GM18951 (cell line): ENCODE measurements around the gene REM2.
A peak's percentile ranks its signal among the peaks of the same experiment; 100 is the strongest.

Experiments
- POLR2A ChIP-seq: IDR thresholded peaks from 4 replicates; pipeline ENCODE4 v1.6.1; 2011; ENCODE audit warnings: mild to moderate bottlenecking; ENCODE audit not compliant: insufficient read length, insufficient read depth; ENCODE audit errors: extremely low read depth
- in situ Hi-C: fragments of 300-500 bp; cut with MboI; formaldehyde crosslinking; loops from one replicate; pipeline ENCODE4 v1.12.0; 2022; ENCODE audit warnings: low sequenced_read_pairs, mixed read lengths, inconsistent platforms; ENCODE audit not compliant: unreplicated experiment

The REM2 gene

DNA sequence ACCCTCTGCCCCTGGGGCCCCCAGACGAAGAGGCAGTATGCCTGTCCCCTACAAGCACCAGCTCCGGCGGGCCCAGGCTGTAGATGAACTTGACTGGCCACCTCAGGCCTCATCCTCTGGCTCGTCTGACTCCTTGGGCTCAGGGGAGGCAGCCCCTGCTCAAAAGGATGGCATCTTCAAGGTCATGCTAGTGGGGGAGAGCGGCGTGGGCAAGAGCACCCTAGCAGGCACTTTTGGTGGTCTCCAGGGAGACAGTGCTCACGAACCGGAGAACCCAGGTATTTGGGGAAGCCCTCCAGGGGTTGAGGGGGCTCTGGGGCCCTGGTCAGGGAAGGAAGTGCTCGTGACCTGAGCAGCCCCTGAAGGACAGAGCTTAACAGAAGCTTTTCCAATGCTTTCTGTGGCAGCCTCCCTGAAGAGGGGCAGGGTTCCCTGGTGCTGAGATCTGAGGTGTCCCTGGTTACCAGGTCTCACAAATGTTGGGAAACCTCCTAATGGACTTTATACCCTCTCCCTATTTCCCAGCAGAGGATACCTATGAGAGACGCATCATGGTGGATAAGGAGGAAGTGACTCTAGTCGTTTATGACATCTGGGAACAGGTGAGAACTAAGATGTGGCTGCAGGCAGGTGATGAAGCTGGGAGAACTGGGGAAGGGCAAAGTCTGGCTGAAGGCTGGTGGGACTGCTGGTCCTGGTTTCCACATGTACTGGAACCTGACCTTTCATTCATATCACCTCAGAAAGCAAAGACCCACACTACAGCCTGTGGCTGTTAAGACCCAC is 1.9 kb downstream of the REM2 start:
- in situ Hi-C loops, result no loop called here

DNA sequence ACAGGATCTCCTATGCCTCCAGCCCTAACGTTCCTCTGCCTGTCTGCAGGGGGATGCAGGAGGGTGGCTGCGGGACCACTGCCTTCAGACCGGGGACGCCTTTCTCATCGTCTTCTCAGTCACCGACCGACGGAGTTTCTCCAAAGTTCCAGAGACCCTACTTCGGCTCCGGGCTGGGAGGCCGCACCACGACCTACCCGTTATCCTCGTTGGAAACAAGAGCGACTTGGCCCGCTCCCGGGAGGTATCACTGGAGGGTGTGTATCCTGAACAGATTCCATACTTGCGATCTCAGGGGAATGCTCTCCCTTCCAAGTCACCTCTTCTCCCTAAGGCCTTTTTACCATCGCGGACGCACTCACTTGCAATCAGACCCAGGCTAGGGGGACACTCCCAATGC is 3.0 kb downstream of the REM2 start:
- in situ Hi-C loops, result no loop called here
- TF ChIP-seq POLR2A, result no peak

More for the DNA sequence above, 1.9 kb downstream of the REM2 start:
- no peak for TF ChIP-seq POLR2A

DNA sequence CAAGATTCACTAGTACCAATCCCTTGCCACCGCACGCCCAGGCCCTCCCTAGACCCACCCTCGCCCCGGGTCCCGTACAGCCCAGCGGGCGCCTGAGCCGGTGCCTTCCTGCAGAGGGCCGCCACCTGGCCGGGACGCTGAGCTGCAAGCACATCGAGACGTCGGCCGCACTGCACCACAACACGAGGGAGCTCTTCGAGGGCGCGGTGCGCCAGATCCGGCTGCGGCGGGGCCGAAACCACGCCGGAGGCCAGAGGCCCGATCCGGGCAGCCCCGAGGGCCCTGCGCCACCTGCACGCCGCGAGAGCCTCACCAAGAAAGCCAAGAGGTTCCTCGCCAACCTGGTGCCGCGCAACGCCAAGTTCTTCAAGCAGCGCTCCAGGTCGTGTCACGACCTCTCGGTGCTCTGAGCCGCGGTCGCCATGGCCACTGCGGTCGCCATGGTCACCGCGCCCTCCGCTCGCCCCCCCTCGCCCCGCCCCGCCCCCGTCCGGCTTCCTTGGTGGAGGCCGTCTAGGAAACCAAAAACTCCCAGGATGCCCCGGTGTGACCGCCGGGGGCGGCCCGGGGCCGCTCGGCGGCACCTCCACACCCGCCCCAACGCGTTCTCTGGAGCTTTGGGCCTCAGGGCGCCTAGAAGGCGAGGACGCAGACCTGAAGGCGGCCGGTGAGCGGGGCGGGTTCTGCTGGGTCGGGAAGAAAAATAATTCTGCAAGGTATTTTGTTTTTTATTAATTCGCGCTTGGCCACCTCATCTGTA is 3.7 kb downstream of the REM2 start:
- in situ Hi-C loops, result no loop called here
- peak; percentile 81 for TF ChIP-seq POLR2A

DNA sequence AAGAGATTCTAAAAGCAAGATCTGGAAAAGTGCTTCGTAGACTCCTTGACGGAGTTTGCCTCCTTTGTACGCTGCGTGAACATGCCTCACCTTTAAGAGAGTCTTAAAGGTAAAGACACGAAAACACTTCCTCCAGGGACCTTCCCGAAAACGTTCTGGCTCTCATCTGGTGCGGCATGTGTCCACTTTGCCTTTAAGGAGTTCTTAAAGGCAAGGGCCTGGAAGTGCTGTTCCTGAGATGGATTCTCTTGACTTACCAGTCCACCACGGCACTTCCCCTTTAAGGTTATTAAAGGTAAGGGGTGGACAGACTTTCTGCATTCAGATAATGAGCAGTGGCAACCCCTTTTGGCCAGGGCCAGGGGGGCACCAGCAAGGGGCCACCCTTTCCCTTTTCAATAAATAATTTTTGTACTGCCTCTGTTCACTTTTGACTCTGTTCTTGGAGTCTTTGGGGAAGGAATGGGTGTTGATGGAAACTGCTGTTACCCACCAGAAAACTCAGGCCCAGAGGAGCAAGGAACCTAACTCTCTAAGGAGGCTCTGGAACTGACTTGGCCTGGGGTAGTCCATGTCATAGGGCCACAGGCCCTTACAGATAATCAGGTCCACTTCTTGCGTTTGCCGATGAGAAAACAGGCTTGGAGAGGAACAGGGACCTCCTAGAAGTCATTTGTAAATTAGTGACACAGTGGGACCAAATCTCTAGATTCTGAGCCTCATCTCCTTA is 4.4 kb downstream of the REM2 start:
- in situ Hi-C loops, result no loop called here
- no peak for TF ChIP-seq POLR2A

DNA sequence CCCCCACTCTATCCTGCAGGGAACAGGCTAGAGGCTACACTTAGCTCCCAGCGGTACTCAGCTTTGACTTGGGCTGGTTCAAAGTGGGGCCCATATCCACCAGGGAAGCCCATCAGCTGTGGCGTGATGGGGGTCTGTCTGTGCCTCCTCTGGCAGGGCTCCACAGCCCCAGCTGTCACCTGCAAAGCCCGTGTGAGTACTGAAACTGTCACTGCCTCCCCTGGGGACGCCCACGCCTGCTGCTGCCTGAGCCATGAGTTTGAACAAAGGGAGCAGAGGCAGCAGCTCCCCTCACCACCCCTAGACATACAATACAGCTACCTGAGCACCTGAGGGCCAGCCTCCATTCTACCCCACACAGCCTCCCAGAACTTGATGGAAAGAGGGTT is 5.0 kb downstream of the REM2 start:
- in situ Hi-C loops, result no loop called here
- TF ChIP-seq POLR2A, result peak; percentile 59

DNA sequence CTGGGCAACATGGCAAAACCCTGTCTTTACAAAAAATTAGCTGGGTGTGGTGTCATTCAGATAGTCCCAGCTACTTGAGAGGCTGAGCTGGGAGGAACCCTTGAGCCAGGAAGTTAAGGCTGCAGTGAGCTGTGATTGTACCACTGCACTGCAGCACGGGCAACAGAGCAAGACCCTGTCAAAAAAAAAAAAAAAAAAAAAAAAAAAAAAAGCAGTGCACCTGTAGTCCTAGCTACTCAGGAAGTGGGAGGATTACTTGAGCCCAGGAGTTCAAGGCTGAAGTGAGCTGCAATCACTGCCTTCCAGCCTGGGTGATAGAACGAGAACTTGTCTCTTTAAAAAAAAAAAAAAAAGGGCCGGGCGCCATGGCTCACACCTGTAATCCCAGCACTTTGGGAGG is 5.6 kb downstream of the REM2 start:
- TF ChIP-seq POLR2A, result no peak
- in situ Hi-C loops, result no loop called here

DNA sequence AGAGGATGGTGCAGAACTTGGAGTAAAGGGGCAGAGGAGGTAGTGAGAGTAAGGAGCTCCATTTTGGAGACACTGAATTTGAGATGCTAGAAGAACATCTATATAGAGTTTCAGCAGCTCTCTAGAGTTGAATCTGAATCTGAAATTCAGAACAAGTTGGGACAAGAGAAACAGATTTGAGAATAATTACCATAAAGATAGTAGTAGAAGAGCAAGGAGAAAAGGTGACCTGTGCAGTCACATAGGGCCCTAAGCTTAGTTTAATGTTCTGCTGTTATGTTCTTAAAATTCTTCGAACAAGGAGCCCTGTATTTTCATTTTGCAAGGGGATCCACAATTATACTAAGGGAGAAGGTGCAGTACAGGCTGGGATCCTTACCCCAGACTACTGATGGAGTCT is 7.4 kb downstream of the REM2 start:
- TF ChIP-seq POLR2A, result no peak
- in situ Hi-C loops, result no loop called here

DNA sequence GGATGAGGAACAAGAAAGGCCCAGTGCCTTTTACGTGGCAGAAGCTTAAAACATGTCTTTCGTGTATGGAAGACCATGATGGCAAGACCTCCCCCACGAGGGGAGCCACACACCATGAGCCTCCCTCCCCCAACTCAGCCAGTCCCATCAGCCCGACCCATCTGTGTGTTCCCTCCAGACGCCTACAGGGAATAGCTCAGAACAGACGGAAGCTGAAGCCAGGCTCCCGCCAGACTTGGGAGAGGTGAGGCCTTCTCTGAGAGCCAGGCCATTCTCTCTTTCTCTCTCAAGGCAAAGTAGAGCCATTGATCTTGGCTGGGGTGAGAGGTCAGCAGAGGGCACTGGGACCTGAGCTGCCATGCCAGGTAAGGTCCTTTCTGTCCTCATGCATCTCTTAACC is 9.5 kb downstream of the REM2 start:
- TF ChIP-seq POLR2A, result no peak
- in situ Hi-C loops, result no loop called here

DNA sequence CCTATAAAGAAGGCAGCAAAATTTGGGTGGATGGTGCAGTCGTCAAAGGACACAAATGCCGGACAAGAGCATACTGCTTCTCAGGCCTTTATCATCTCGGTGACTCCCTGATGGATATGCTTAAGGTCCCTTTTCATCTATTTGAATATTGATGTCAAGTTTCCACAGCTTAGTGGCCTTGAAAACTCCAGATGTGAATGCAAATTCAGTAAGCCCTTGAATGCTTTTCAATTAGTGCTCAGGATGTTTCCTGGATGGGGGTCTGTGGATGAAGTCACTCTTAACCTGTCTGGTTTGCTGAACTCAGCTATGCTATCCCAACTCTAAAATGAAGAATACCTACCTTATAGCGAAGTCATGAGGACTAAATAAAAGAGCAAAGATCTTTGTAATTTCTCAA is 10.7 kb downstream of the REM2 start:
- TF ChIP-seq POLR2A, result no peak

DNA sequence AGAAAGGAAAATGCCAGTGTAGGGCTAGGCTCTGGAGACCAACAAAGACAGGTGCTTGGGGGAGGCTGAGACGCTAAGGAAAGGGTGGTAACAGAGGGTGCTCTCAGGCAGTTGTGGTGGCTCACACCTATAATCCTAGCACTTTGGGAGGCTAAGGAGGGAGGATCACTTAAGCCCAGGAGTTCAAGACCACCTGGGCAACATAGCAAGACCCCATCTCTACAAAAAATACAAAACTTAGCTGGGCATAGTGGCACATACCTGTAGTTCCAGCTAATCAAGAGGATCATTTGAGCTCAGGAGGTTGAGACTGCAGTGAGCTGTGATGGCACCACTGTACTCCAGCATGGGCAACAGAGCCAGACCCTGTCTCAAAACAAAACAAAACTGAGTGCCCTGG is 12.4 kb downstream of the REM2 start:
- in situ Hi-C loops, result no loop called here
- TF ChIP-seq POLR2A, result no peak

More for the DNA sequence above, 10.7 kb downstream of the REM2 start:
- in situ Hi-C loops, result no loop called here

DNA sequence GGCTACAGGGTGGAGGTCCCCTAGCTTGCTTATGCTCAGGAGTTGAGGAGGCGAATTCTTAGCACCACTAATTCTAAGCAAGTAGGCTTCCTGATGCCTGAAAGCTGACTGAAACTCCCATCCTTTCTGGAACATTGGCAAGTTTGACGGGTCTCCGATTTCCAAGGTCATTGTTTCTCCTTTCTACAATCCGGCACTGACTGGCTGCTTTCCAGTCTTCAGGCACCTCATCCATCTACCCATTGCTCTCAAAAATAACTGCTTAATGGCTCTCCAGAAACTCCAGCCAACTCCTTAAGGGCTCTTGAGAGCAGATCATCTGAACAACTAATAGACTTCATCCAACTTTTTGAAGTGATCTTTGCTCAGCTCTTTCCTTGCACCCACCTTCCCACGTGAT is 13.3 kb downstream of the REM2 start:
- in situ Hi-C loops, result no loop called here
- no peak for TF ChIP-seq POLR2A

DNA sequence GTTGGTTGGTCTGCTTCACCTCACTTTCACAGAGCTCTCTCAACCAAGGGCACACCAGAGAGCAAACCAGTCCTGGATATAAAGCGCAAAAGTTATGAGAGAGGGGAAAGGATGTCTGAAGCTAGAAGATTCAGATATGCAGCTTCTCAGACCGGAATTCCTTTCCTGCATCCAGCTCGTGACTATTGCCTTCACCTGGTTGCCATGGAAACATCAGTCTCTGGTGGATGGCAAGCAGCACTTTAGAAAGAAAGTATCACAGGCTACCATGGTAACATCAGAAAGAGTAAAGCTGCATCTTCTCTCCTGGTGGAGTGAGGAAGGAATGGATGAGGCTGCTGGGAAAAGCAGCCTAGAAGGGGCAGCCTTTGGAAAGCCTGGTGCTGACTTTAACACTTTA is 13.7 kb downstream of the REM2 start:
- TF ChIP-seq POLR2A, result no peak
- in situ Hi-C loops, result no loop called here

DNA sequence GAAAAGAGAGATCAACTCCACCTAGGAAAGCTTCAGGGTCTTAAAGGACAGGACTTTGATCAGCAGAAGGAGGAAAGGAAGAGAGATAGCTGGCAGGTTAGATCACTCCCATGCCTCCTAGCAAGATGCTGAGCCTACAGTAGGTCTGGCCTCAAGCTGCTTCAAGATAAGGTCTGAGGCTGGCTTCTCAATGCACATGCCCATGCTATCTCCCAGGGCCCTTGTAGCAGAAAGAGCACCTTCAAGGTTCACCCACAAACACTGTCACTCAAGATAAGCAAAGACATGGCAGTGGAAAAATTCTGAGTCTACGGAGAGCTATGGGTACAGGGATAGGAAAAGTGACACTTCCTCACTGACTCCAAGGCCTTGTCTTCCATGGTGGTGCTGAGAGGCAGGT is 14.3 kb downstream of the REM2 start:
- in situ Hi-C loops, result no loop called here
- no peak for TF ChIP-seq POLR2A
